Liver (tissue), 9 donors: ENCODE measurements around the gene PM20D1. TPM values are rescaled to one million over a fixed set of nuclear protein-coding genes. Genes with fewer than 3 reads are reported as not detected.

Source experiments
- DNase-seq: peaks from one replicate; pipeline ENCODE4 v3.0.0-alpha.2; 2017; ENCODE audit warnings: low spot score
- H3K27ac ChIP-seq, 2 donors: one replicate each; pipeline ENCODE4 v1.7.0; 2013; ENCODE audit warnings: inconsistent platforms in 2 of 2, low read length in 2 of 2, control low read depth in 1 of 2, low read depth in 1 of 2, mild to moderate bottlenecking in 1 of 2
- H3K27me3 ChIP-seq, 4 donors: one replicate each; pipeline versions ENCODE4 v1.6.1 to v1.7.0; 2013; ENCODE audit warnings: low read length in 3 of 4, inconsistent platforms in 1 of 4, mild to moderate bottlenecking in 1 of 4, moderate library complexity in 1 of 4; ENCODE audit not compliant: control insufficient read depth in 4 of 4, insufficient read depth in 4 of 4
- H3K36me3 ChIP-seq, 4 donors: one replicate each; pipeline versions ENCODE4 v1.6.1 to v1.7.0; 2013; ENCODE audit warnings: low read length in 3 of 4, mild to moderate bottlenecking in 3 of 4, low read depth in 1 of 4, moderate library complexity in 1 of 4; ENCODE audit not compliant: control insufficient read depth in 4 of 4, insufficient read depth in 3 of 4
- H3K4me1 ChIP-seq, 4 donors: one replicate each; pipeline versions ENCODE4 v1.6.1 to v1.7.0; 2013; ENCODE audit warnings: low read length in 3 of 4, mild to moderate bottlenecking in 3 of 4, moderate library complexity in 1 of 4; ENCODE audit not compliant: control insufficient read depth in 4 of 4, insufficient read depth in 4 of 4
- H3K4me3 ChIP-seq, 3 donors: one replicate each; pipeline versions ENCODE4 v1.6.1 to v1.7.0; 2013; ENCODE audit warnings: low read length in 3 of 3, control low read depth in 1 of 3, low read depth in 1 of 3, mild to moderate bottlenecking in 1 of 3
- H3K9ac ChIP-seq, 2 donors: one replicate each; pipeline ENCODE4 v1.7.0; 2013; ENCODE audit warnings: low read length in 2 of 2, mild to moderate bottlenecking in 2 of 2, moderate library complexity in 2 of 2, control low read depth in 1 of 2, low read depth in 1 of 2
- H3K9me3 ChIP-seq, 4 donors: one replicate each; pipeline versions ENCODE4 v1.6.1 to v1.7.0; 2013; ENCODE audit warnings: low read length in 3 of 4; ENCODE audit not compliant: control insufficient read depth in 4 of 4
- ATF3 ChIP-seq: IDR thresholded peaks from 2 replicates; pipeline ENCODE4 v1.6.1; 2016; ENCODE audit warnings: antibody characterized with exemption
- EGR1 ChIP-seq, 2 donors: IDR thresholded peaks; 2 replicates each; pipeline ENCODE4 v1.6.1; 2016 to 2018; ENCODE audit warnings: antibody characterized with exemption in 2 of 2, low read depth in 2 of 2
- FOXA1 ChIP-seq: IDR thresholded peaks from 2 replicates; pipeline ENCODE4 v1.6.1; 2016; ENCODE audit warnings: antibody characterized with exemption
- FOXA2 ChIP-seq: IDR thresholded peaks from 2 replicates; pipeline ENCODE4 v1.6.1; 2016; ENCODE audit warnings: antibody characterized with exemption
- GABPA ChIP-seq, 2 donors: IDR thresholded peaks in 1 of 2; conservative IDR thresholded peaks in 1 of 2; 2 replicates each; pipeline ENCODE4 v1.6.1; 2016; ENCODE audit warnings: antibody characterized with exemption in 2 of 2, mild to moderate bottlenecking in 1 of 2, moderate library complexity in 1 of 2
- HNF4A ChIP-seq, 2 donors: conservative IDR thresholded peaks; 2 replicates each; pipeline ENCODE4 v1.6.1; 2016; ENCODE audit warnings: antibody characterized with exemption in 2 of 2, mild to moderate bottlenecking in 2 of 2
- HNF4G ChIP-seq: IDR thresholded peaks from 2 replicates; pipeline ENCODE4 v1.6.1; 2016; ENCODE audit warnings: antibody characterized with exemption
- JUND ChIP-seq, 2 donors: IDR thresholded peaks; 2 replicates each; pipeline ENCODE4 v1.6.1; 2016; ENCODE audit warnings: antibody characterized with exemption in 2 of 2
- MAX ChIP-seq: IDR thresholded peaks from 2 replicates; pipeline ENCODE4 v1.6.1; 2016; ENCODE audit warnings: antibody characterized with exemption
- NR2F2 ChIP-seq: IDR thresholded peaks from 2 replicates; pipeline ENCODE4 v1.6.1; 2016; ENCODE audit warnings: antibody characterized with exemption
- REST ChIP-seq: IDR thresholded peaks from 2 replicates; pipeline ENCODE4 v1.6.1; 2016; ENCODE audit warnings: antibody characterized with exemption, mild to moderate bottlenecking
- RXRA ChIP-seq, 2 donors: IDR thresholded peaks; 2 replicates each; pipeline ENCODE4 v1.6.1; 2017 to 2018; ENCODE audit warnings: antibody characterized with exemption in 2 of 2, mild to moderate bottlenecking in 1 of 2
- SP1 ChIP-seq: IDR thresholded peaks from 2 replicates; pipeline ENCODE4 v1.6.1; 2018; ENCODE audit warnings: antibody characterized with exemption, mild to moderate bottlenecking
- WGBS: extraction: QIAGEN DNeasy Blood & Tissue Kit; methylation state at CpG from one replicate; pipeline ENCODE4 v1.1.7; 2013; 5-methylcytosine and 5-hydroxymethylcytosine counted together
- polyA plus RNA-seq, 2 donors: library from polyadenylated mRNA; stranded (reverse) in 1 of 2; unstranded in 1 of 2; fragments of 200-250 nt in 1 of 2; fragments of >200 nt in 1 of 2; fragmentation: Nextera tagmentation in 1 of 2; extraction: Ambion mirVana in 1 of 2; gene quantifications; one replicate each; pipeline versions ENCODE4 v1.2.1 to v1.2.3, GENCODE V29; 2013 to 2015
- total RNA-seq, 2 donors: library from RNA; depleted of rRNA; stranded (reverse); fragments of >200 nt; gene quantifications; one replicate each; pipeline ENCODE4 v1.2.3, GENCODE V29; 2014
- donor health status: healthy.
- donor health status: healthy.
- donor health status: healthy.
- donor health status: healthy.
- donor health status: healthy.

PM20D1 gene
- total and polyA plus RNA-seq, 4 donors: under 0.01 to 0.30 (median 0.22) TPM

GRCh38 chr1:205804605-205805004 is 45.3 kb downstream of the PM20D1 start:
- DNase-seq: no peak
- H3K36me3 ChIP-seq: no peaks in the 10 kb centered on the region
- no peak overlapping the region for H3K9ac ChIP-seq
- no peak overlapping the region for H3K27ac ChIP-seq
- H3K4me3 ChIP-seq: no peak overlapping the region
- no peaks in the 10 kb centered on the region for H3K27me3 ChIP-seq
- WGBS: 95% methylated on average over 2 of the region's 2 CpGs
- peaks cover 0 to under 1% (median 0%) of the 10 kb centered on the region in 4 donors for H3K4me1 ChIP-seq
- no peaks in the 10 kb centered on the region for H3K9me3 ChIP-seq
- no peak for TF ChIP-seq NR2F2
- no peak for TF ChIP-seq HNF4G
- no peak for TF ChIP-seq FOXA2
- no peak for TF ChIP-seq FOXA1
- TF ChIP-seq GABPA (IDR thresholded peaks at IDR 0.05 in 1 of 2, conservative IDR thresholded peaks at IDR 0.05 in 1 of 2): no peak

GRCh38 chr1:205803986-205804385 is 45.9 kb downstream of the PM20D1 start:
- H3K27ac ChIP-seq: no peak overlapping the region
- no peaks in the 10 kb centered on the region for H3K9me3 ChIP-seq
- TF ChIP-seq REST (no peak), HNF4A (conservative IDR thresholded peaks at IDR 0.05) (no peak), MAX (no peak)
- no peak for DNase-seq
- no peak overlapping the region for H3K9ac ChIP-seq
- no peaks in the 10 kb centered on the region for H3K36me3 ChIP-seq
- no peaks in the 10 kb centered on the region for H3K4me1 ChIP-seq
- 84% methylated on average over 4 of the region's 4 CpGs for WGBS
- H3K4me3 ChIP-seq: no peak overlapping the region
- H3K27me3 ChIP-seq: no peaks in the 10 kb centered on the region

- no peaks in the 10 kb centered on the region for H3K4me1 ChIP-seq
- TF ChIP-seq EGR1 (IDR thresholded peaks at IDR 0.05; ENCODE audit: low read depth in 2 of 2): no peak
Measured at GRCh38 chr1:205802060-205802459, 47.9 kb downstream of the PM20D1 start.

GRCh38 chr1:205800981-205801703 is 48.8 kb downstream of the PM20D1 start:
- 90% methylated on average over 7 of the region's 7 CpGs for WGBS
- Histone ChIP-seq H3K27ac (no peak overlapping the region), H3K36me3 (peaks cover 0 to 14% (median 0%) of the 10 kb centered on the region in 4 donors)

More at GRCh38 chr1:205802060-205802459, 47.9 kb downstream of the PM20D1 start:
- no peak for DNase-seq
- H3K27ac ChIP-seq: no peak overlapping the region
- H3K36me3 ChIP-seq: peaks cover 0 to 6% (median 0%) of the 10 kb centered on the region in 4 donors
- H3K4me3 ChIP-seq: no peak overlapping the region
- no peaks in the 10 kb centered on the region for H3K9me3 ChIP-seq
- no peaks in the 10 kb centered on the region for H3K27me3 ChIP-seq
- WGBS: 98% methylated on average over 8 of the region's 8 CpGs
- H3K9ac ChIP-seq: no peak overlapping the region

More at GRCh38 chr1:205800981-205801703, 48.8 kb downstream of the PM20D1 start:
- Histone ChIP-seq H3K27me3 (no peaks in the 10 kb centered on the region), H3K9me3 (no peaks in the 10 kb centered on the region), H3K9ac (no peak overlapping the region), H3K4me3 (no peak overlapping the region), H3K4me1 (no peaks in the 10 kb centered on the region)
- DNase-seq: no peak
- no peak for TF ChIP-seq ATF3
- no peak for TF ChIP-seq RXRA (IDR thresholded peaks at IDR 0.05)
- no peak for TF ChIP-seq EGR1 (IDR thresholded peaks at IDR 0.05; ENCODE audit: low read depth in 2 of 2)
- TF ChIP-seq NR2F2: no peak
- TF ChIP-seq HNF4A (conservative IDR thresholded peaks at IDR 0.05): no peak
- no peak for TF ChIP-seq SP1
- TF ChIP-seq JUND (IDR thresholded peaks at IDR 0.05): no peak
- TF ChIP-seq FOXA2: no peak
